H1 (cell line): ENCODE measurements around the gene ANKRD17. TPM values are rescaled to one million over a fixed set of nuclear protein-coding genes. Genes with fewer than 3 reads are reported as not detected.

ENCODE experiments used
- BACH1 ChIP-seq: IDR thresholded peaks from 2 replicates; pipeline ENCODE4 v1.6.1; 2012; ENCODE audit warnings: low read length, improper control_type of control experiment
- BRCA1 ChIP-seq: IDR thresholded peaks from 2 replicates; pipeline ENCODE4 v1.6.1; 2012; ENCODE audit warnings: low read depth, low read length, improper control_type of control experiment
- HDAC6 ChIP-seq: IDR thresholded peaks from one replicate; pipeline ENCODE4 v1.7.1; 2012; ENCODE audit warnings: low read depth, mild to moderate bottlenecking, inconsistent platforms, low read length, moderate library complexity
- KDM5A ChIP-seq: fragments of 200-600 bp; IDR thresholded peaks from 2 replicates; pipeline ENCODE4 v1.7.1; 2012; ENCODE audit warnings: mild to moderate bottlenecking, low read length, inconsistent platforms, mixed read lengths
- MAFK ChIP-seq: IDR thresholded peaks from 2 replicates; pipeline ENCODE4 v1.6.1; 2012; ENCODE audit warnings: low read depth, mild to moderate bottlenecking, improper control_type of control experiment, low read length
- NANOG ChIP-seq: IDR thresholded peaks from 2 replicates; pipeline ENCODE4 v1.6.1; 2011; ENCODE audit warnings: low read length, low read depth, mild to moderate bottlenecking, inconsistent platforms; ENCODE audit not compliant: insufficient read depth, poor library complexity, severe bottlenecking
- POU5F1 ChIP-seq: IDR thresholded peaks from 2 replicates; pipeline ENCODE4 v1.6.1; 2011; ENCODE audit warnings: low read depth, mild to moderate bottlenecking, low read length, moderate library complexity
- RBBP5 ChIP-seq: IDR thresholded peaks from 2 replicates; pipeline ENCODE4 v1.7.1; 2012; ENCODE audit warnings: low read depth, mild to moderate bottlenecking, inconsistent platforms, low read length, moderate library complexity, borderline replicate concordance
- RNF2 ChIP-seq: fragments of 200-900, 300-1000 bp; sonication (generic); IDR thresholded peaks from 2 replicates; pipeline ENCODE4 v1.7.1; 2016; ENCODE audit warnings: borderline replicate concordance, low read depth, mild to moderate bottlenecking, antibody characterized with exemption, low read length; ENCODE audit not compliant: poor library complexity, severe bottlenecking; ENCODE audit errors: missing control alignments
- SIRT6 ChIP-seq: IDR thresholded peaks from one replicate; pipeline ENCODE4 v1.7.1; 2012; ENCODE audit warnings: low read length, inconsistent platforms
- SP4 ChIP-seq: IDR thresholded peaks from 2 replicates; pipeline ENCODE4 v1.6.1; 2012; ENCODE audit warnings: low read length, inconsistent platforms
- TAF1 ChIP-seq: IDR thresholded peaks from 2 replicates; pipeline ENCODE4 v1.6.1; 2011; ENCODE audit warnings: mild to moderate bottlenecking, low read depth, low read length
- polyA plus RNA-seq, 7 experiments: library from polyadenylated mRNA; depleted of rRNA in 3 of 7; stranded (reverse) in 5 of 7; unstranded in 2 of 7; fragments of >200 nt in 5 of 7; fragments of 200-250 nt in 2 of 7; gene quantifications; 1 replicate in 5 of 7; 2 replicates in 1 of 7; 4 replicates in 1 of 7; pipeline versions ENCODE4 v1.2.1 to v1.2.3, GENCODE V29; 2011 to 2013; ENCODE audit warnings: missing spikeins in 2 of 7, mixed read lengths in 2 of 7
- total RNA-seq: library from RNA; stranded (reverse); fragmentation: NEBNext Ultra II Directional; extraction: Animal tissue kit (Norgen Biotek cat#: 25700); gene quantifications from 2 replicates; pipeline ENCODE4 v1.2.1, GENCODE V29; 2021
- TF ChIP-seq, protein P1 (sequence below): IDR thresholded peaks from 2 replicates; pipeline ENCODE4 v1.6.1; 2012; ENCODE audit warnings: inconsistent platforms
- TF ChIP-seq, protein P2 (sequence below): IDR thresholded peaks from 2 replicates; pipeline ENCODE4 v1.6.1; 2011; ENCODE audit warnings: low read depth, mild to moderate bottlenecking, low read length; ENCODE audit not compliant: insufficient read depth
- TF ChIP-seq, protein P3 (sequence below): IDR thresholded peaks from 2 replicates; pipeline ENCODE4 v1.6.1; 2011; ENCODE audit warnings: low read length, improper control_type of control experiment
- TF ChIP-seq, protein P4 (sequence below): IDR thresholded peaks from 2 replicates; pipeline ENCODE4 v1.6.1; 2012; ENCODE audit warnings: low read length, inconsistent platforms
- TF ChIP-seq, protein P5 (sequence below), 3 experiments: IDR thresholded peaks; 1 replicate in 2 of 3; 2 replicates in 1 of 3; pipeline versions ENCODE4 v1.5.1 to v1.6.1; 2011; ENCODE audit warnings: low read length in 3 of 3, mild to moderate bottlenecking in 3 of 3, inconsistent platforms in 2 of 3, low read depth in 1 of 3, moderate library complexity in 1 of 3; ENCODE audit not compliant: insufficient read depth in 1 of 3; ENCODE audit errors: control extremely low read depth in 1 of 3

ANKRD17 gene
- total and polyA plus RNA-seq, 2 of the 8 experiments (the other 6 are each of a cell fraction or from before 2014, with no cell fraction given), result 42.4 to 93.7 TPM

DNA sequence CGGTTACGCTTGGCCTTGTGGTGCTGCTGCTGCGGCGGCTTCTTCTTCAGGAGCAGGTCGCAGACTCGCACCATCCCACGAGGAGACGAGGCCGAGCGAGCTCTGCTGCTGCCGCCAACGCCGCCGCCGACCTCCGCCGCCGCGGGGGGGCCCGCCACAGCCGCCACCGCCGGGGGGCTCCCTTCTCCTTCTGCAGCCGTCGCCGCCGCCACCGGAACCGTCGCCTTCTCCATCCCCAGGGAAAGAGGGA lies 237 bp downstream of the ANKRD17 start (continued):
- TF ChIP-seq RNF2 (no peak), MAFK (no peak), SP4 (no peak), BRCA1 (no peak), SIRT6 (no peak), KDM5A (no peak), TAF1 (no peak), NANOG (no peak), BACH1 (no peak), RBBP5 (peak; percentile 26; the same call in 1 of the 2 replicates), POU5F1 (no peak), HDAC6 (no peak)
- TF ChIP-seq, protein P1, sequence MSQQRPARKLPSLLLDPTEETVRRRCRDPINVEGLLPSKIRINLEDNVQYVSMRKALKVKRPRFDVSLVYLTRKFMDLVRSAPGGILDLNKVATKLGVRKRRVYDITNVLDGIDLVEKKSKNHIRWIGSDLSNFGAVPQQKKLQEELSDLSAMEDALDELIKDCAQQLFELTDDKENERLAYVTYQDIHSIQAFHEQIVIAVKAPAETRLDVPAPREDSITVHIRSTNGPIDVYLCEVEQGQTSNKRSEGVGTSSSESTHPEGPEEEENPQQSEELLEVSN, result no peak
- TF ChIP-seq, protein P2, sequence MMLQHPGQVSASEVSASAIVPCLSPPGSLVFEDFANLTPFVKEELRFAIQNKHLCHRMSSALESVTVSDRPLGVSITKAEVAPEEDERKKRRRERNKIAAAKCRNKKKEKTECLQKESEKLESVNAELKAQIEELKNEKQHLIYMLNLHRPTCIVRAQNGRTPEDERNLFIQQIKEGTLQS, result no peak
- TF ChIP-seq, protein P3, sequence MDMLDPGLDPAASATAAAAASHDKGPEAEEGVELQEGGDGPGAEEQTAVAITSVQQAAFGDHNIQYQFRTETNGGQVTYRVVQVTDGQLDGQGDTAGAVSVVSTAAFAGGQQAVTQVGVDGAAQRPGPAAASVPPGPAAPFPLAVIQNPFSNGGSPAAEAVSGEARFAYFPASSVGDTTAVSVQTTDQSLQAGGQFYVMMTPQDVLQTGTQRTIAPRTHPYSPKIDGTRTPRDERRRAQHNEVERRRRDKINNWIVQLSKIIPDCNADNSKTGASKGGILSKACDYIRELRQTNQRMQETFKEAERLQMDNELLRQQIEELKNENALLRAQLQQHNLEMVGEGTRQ, result no peak
- TF ChIP-seq, protein P4, sequence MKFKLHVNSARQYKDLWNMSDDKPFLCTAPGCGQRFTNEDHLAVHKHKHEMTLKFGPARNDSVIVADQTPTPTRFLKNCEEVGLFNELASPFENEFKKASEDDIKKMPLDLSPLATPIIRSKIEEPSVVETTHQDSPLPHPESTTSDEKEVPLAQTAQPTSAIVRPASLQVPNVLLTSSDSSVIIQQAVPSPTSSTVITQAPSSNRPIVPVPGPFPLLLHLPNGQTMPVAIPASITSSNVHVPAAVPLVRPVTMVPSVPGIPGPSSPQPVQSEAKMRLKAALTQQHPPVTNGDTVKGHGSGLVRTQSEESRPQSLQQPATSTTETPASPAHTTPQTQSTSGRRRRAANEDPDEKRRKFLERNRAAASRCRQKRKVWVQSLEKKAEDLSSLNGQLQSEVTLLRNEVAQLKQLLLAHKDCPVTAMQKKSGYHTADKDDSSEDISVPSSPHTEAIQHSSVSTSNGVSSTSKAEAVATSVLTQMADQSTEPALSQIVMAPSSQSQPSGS, result no peak
- TF ChIP-seq, protein P5, sequence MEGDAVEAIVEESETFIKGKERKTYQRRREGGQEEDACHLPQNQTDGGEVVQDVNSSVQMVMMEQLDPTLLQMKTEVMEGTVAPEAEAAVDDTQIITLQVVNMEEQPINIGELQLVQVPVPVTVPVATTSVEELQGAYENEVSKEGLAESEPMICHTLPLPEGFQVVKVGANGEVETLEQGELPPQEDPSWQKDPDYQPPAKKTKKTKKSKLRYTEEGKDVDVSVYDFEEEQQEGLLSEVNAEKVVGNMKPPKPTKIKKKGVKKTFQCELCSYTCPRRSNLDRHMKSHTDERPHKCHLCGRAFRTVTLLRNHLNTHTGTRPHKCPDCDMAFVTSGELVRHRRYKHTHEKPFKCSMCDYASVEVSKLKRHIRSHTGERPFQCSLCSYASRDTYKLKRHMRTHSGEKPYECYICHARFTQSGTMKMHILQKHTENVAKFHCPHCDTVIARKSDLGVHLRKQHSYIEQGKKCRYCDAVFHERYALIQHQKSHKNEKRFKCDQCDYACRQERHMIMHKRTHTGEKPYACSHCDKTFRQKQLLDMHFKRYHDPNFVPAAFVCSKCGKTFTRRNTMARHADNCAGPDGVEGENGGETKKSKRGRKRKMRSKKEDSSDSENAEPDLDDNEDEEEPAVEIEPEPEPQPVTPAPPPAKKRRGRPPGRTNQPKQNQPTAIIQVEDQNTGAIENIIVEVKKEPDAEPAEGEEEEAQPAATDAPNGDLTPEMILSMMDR (IDR thresholded peaks at IDR 0.05; ENCODE audit: control extremely low read depth in 1 of 3, insufficient read depth in 1 of 3, low read depth in 1 of 3, low read length in 3 of 3), result no peak
